Lung microvascular endothelial cell (primary cell): ENCODE results near the gene SNURF. TPM values are rescaled to one million over a fixed set of nuclear protein-coding genes. Genes with fewer than 3 reads are reported as not detected.
"Not testable (repeated sequence)": the region's sequence is repeated elsewhere in the genome, so short reads cannot be mapped to it uniquely, and the experiment has no call there.

ENCODE experiments used
- DNase-seq, 2 donors: peaks; one replicate each; pipeline versions ENCODE4 v3.0.0 to v3.0.0-alpha.2; 2010; ENCODE audit warnings: low read depth in 2 of 2
- total RNA-seq: library from RNA; depleted of rRNA; stranded (reverse); fragments of >200 nt; gene quantifications from 2 replicates; pipeline ENCODE4 v1.2.1, GENCODE V29; 2014

SNURF gene
- total RNA-seq, 1 donor from 2014 or later: 42.7 TPM

DNA sequence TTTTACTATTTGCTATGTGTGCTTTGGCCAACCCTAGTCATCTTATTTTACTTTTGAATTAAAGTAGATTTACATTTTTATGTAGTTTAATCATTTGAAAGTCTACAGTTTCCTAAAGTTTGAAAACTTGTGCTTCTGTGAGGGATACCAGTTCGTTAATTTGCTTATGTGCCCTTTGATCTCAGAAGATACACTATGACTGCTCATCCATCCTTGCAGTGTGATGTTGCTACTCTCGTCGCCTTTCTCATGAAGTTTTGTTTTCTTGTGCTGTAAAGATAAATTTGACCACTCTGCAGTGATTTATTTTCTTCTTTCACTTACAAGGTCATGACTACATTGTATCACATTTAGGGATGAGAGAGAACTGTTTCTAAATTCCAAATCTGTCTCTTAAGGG is 16.3 kb downstream of the SNURF start:
- DNase-seq: no peak

DNA sequence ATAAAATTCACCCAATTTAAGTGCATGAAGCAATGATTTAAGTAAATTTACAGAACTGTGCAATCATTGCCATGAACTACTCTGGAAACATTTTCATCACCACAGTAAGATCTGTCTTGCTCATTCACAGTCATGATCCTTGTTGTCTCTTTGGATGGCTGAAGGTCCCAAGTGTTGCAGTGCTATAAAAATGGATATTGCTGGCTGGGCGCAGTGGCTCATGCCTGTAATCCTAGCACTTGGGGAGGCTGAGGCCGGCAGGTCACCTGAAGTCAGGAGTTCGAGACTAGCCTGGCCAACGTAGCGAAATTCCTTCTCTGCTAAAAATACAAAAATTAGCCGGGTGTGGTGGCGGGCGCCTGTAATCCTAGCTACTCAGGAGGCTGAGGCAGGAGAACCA is 17.0 kb downstream of the SNURF start:
- DNase-seq: no peak

DNA sequence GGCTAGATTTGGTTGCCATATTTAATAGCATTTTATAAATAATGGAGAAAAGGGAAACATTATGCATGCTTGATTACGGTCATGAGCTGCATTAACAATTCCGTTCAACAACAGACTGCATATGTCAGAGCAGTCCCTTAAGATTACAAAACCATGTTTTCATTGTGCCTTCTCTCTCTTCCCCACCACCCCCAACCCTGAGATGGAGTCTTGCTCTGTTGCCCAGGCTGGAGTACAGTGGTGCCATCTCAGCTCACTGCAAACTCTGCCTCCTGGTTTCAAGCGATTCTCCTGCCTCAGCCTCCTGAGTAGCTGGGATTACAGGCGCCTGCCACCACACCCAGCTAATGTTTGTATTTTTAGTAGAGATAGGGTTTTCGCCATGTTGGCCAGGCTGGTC is 17.9 kb downstream of the SNURF start:
- DNase-seq: not testable (repeated sequence)

DNA sequence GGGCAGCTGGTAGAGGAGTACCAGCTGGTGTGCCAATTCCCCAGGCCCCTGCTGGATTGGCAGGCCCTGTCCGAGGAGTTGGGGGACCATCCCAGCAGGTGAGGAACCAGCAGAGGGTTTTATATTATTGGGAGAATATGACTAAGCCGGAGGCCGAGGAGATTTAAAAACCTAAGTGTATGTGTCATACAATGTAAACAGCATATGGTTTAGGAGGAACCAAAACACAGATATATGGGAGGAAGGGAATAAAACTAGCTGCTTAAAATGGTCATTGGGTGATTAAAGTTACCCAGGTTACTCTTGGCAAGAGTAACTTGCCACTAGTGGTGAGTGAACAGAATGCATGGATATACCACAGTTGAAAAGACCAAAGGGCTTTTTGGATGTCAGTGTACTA is 22.1 kb downstream of the SNURF start:
- no peak for DNase-seq

DNA sequence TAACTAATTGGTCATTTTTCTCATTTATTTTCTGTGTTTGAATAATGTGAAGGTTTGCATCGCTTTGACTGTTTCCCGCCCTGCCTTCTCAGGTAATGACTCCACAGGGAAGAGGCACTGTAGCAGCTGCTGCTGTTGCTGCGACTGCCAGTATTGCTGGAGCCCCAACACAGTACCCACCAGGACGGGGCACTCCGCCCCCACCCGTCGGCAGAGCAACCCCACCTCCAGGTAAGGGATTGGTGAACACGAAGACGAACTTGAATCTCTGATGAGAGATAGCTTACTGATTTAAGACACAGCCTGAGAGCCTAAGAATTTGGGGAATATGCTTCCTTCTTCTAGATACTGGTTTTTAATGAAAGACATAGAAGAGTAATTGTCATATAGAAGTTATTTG is 22.9 kb downstream of the SNURF start:
- DNase-seq: no peak

DNA sequence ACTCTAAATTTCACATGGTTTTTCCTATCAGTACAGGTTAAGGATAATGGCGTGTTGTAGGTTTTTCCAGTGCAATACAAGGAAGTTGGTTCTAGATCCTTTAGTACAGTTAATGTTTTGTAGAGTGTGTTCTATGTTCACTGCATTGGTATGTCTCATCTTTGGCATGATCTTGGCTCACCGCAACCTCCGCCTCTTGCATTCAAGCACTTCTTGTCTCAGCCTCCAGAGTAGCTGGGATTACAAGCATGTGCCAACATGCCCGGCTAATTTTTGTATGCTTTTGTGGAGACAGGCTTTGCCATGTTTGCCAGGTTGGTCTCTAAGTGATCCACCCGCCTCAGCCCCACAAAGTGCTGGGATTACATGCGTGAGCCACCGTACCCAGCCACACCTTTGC is 30.4 kb downstream of the SNURF start:
- no peak for DNase-seq

DNA sequence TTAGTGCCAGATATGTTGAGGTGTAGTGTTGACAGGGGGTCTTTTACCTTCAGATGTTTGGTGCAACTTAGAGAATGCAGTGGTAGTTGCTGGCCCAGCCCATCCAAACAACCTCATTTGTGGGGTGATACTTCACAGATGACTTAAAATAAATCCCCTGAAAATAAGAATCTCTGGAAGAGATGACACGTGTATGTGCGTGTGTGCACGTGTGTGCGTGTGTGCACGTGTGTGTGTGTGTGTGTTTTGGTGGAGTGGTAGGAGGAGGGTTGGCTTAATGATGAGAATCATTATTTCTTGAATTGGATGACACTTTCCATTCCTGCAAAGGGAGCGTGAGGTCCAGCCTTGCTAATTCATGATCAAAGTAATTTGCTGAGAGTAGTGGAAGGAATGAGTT is 31.9 kb downstream of the SNURF start:
- DNase-seq: no peak

Other genes with a start within 250 kb of the SNURF start
- 80.0 and 96.4 TPM in 2 replicates for gene SNRPN, start within 50 bp of the SNURF start, total RNA-seq